Tibial artery (tissue), 4 donors: ENCODE measurements around the gene CYP3A5.
"Not testable (repeated sequence)": the region's sequence is repeated elsewhere in the genome, so short reads cannot be mapped to it uniquely, and the experiment has no call there.

ENCODE experiments used
- DNase-seq, 2 donors: peaks; one replicate each; pipeline ENCODE4 v3.0.0-alpha.2; 2019
- H3K27ac ChIP-seq, 2 donors: fragments of 200-600 bp; sonication (generic) in 1 of 2; 1 replicate in 1 of 2; 2 replicates in 1 of 2; pipeline ENCODE4 v1.5.1; 2018 to 2019; ENCODE audit warnings: mild to moderate bottlenecking in 1 of 2
- H3K27me3 ChIP-seq, 2 donors: fragments of 200-600 bp; sonication (generic) in 1 of 2; one replicate each; pipeline versions ENCODE4 v1.5.1 to v1.6.0; 2016 to 2019
- H3K36me3 ChIP-seq, 3 donors: fragments of 200-600 bp; sonication (generic) in 2 of 3; one replicate each; pipeline ENCODE4 v1.5.1; 2016 to 2019; ENCODE audit warnings: mild to moderate bottlenecking in 2 of 3
- H3K4me1 ChIP-seq, 4 donors: fragments of 200-600 bp; sonication (generic) in 2 of 4; 1 replicate in 3 of 4; 2 replicates in 1 of 4; pipeline ENCODE4 v1.5.1; 2016 to 2019
- H3K4me3 ChIP-seq, 2 donors: fragments of 200-600 bp; sonication (generic) in 1 of 2; 1 replicate in 1 of 2; 2 replicates in 1 of 2; pipeline ENCODE4 v1.5.1; 2018 to 2019; ENCODE audit warnings: mild to moderate bottlenecking in 2 of 2
- H3K9me3 ChIP-seq, 3 donors: fragments of 200-600 bp; sonication (generic) in 1 of 3; one replicate each; pipeline ENCODE4 v1.5.1; 2016 to 2019
- intact Hi-C: fragments of 100-400 bp; cut with DNase I; formaldehyde crosslinking; loops from one replicate; pipeline ENCODE4 v1.15.0; 2023; ENCODE audit warnings: low total_unique reads
- TF ChIP-seq, protein P1 (sequence below), 2 experiments: fragments of 200-600 bp in 1 of 2; fragments of 450-650 bp in 1 of 2; IDR thresholded peaks; one replicate each; pipeline ENCODE4 v1.5.1; 2017 to 2019; ENCODE audit warnings: antibody characterized with exemption in 2 of 2, mild to moderate bottlenecking in 1 of 2, moderate library complexity in 1 of 2

The CYP3A5 gene

DNA sequence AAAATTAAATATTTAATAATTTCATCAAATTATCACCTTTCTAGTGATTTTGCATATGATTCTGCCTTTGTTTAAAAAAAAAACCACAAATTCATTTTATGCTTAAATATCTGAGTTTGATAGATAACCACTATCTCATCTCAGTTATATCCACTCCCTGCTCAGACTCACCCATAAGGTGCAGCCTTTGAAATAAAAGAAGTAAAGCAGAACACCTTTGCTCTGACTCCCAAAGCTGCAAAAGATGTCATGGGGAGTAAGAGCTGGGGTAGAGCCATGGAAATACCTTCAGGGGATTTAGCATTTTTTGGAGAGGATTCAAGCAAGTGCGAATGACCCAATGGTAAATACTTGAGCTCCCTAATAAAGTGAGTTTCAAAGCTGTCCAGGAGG lies 15.1 kb upstream of the CYP3A5 start:
- DNase-seq: no peak
- peaks cover 0 to 9% (median 0%) of the 10 kb centered on the region in 3 donors for H3K9me3 ChIP-seq
- intact Hi-C loops: no loop called here
- no peak overlapping the region for H3K27ac ChIP-seq
- H3K4me1 ChIP-seq: no peaks in the 10 kb centered on the region
- H3K27me3 ChIP-seq: no peaks in the 10 kb centered on the region
- no peaks in the 10 kb centered on the region for H3K36me3 ChIP-seq
- no peak overlapping the region for H3K4me3 ChIP-seq
- TF ChIP-seq, protein P1, sequence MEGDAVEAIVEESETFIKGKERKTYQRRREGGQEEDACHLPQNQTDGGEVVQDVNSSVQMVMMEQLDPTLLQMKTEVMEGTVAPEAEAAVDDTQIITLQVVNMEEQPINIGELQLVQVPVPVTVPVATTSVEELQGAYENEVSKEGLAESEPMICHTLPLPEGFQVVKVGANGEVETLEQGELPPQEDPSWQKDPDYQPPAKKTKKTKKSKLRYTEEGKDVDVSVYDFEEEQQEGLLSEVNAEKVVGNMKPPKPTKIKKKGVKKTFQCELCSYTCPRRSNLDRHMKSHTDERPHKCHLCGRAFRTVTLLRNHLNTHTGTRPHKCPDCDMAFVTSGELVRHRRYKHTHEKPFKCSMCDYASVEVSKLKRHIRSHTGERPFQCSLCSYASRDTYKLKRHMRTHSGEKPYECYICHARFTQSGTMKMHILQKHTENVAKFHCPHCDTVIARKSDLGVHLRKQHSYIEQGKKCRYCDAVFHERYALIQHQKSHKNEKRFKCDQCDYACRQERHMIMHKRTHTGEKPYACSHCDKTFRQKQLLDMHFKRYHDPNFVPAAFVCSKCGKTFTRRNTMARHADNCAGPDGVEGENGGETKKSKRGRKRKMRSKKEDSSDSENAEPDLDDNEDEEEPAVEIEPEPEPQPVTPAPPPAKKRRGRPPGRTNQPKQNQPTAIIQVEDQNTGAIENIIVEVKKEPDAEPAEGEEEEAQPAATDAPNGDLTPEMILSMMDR (IDR thresholded peaks at IDR 0.05): no peak

DNA sequence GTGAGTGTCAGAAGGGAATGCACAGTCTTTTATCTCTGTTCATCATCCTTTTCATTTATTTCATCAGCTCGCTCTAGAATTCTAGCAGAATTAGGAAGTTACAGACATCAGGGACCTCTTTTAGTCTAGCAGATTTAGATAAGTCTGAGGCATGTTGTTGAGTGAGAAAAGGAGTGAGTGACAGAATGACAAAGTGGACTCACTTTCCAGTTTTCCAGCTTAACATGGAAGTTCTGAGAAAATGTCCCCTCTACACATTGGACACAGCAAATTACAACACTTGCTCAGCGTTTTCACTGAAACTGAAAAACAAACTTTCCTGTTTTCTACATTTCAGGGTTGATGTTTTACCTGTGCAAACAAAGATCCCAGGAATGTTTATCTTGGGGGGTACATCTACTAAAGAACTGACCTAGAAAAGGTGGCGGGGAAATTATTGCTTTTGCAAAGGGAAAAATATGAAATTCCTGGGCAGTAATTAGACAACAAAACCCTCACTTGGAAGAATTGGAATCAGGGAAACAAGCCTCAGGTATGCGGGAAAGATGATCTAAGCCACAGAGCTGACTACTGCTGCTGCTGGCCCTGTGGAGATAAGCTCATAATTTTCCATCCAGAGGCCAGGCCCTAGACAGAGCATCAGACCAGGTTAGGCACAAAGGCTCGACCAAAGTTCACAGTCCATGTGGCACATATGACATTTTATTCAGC lies 14.6 kb upstream of the CYP3A5 start:
- H3K9me3 ChIP-seq: peaks cover 0 to 9% (median 0%) of the 10 kb centered on the region in 3 donors
- H3K4me1 ChIP-seq: no peaks in the 10 kb centered on the region
- intact Hi-C loops: no loop called here
- no peak overlapping the region for H3K27ac ChIP-seq
- DNase-seq: no peak
- no peaks in the 10 kb centered on the region for H3K36me3 ChIP-seq
- H3K4me3 ChIP-seq: no peak overlapping the region
- TF ChIP-seq, protein P1 (IDR thresholded peaks at IDR 0.05): no peak
- no peaks in the 10 kb centered on the region for H3K27me3 ChIP-seq

GRCh38 chr7:99693427-99694200 lies 13.8 kb upstream of the CYP3A5 start:
- Histone ChIP-seq H3K9me3 (peaks cover 0 to 9% (median 0%) of the 10 kb centered on the region in 3 donors), H3K27me3 (no peaks in the 10 kb centered on the region), H3K4me3 (no peak overlapping the region), H3K4me1 (no peaks in the 10 kb centered on the region), H3K27ac (no peak overlapping the region), H3K36me3 (no peaks in the 10 kb centered on the region)
- intact Hi-C loops: no loop called here
- TF ChIP-seq, protein P1 (IDR thresholded peaks at IDR 0.05): no peak
- no peak for DNase-seq

DNA sequence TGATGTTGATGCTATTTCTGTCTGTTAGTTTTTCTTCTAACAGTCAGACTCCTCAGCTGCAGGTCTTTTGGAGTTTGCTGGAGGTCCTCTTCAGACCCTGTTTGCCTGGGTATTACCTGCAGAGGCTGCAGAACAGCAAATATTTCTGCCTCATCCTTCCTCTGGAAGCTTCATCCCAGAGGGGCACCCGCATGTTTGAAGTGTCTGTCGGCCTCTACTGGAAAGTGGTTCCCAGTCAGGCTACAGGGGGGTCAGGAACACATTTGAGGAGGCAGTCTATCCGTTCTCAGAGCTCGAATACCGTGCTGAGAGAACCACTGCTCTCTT lies 13.3 kb upstream of the CYP3A5 start:
- no peak for DNase-seq
- Histone ChIP-seq H3K27me3 (no peaks in the 10 kb centered on the region), H3K4me1 (no peaks in the 10 kb centered on the region), H3K4me3 (no peak overlapping the region), H3K9me3 (peaks cover 0 to 9% (median 0%) of the 10 kb centered on the region in 3 donors), H3K36me3 (no peaks in the 10 kb centered on the region), H3K27ac (no peak overlapping the region)
- TF ChIP-seq, protein P1 (IDR thresholded peaks at IDR 0.05): no peak
- intact Hi-C loops: no loop called here

DNA sequence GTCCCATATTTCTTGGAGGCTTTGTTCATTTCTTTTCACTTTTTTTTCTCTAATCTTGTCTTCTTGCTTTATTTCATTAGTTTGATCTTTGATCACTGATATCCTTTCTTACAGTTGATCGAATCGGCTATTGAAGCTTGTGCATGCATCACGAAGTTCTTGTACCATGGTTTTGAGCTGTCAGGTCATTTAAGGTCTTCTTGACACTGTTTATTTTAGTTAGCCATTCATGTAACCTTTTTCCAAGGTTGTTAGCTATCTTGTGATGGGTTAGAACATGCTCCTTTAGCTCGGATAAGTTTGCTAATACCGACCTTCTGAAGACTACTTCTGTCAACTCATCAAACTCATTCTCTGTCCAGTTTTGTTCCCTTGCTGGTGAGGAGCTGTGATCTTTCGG lies 12.8 kb upstream of the CYP3A5 start:
- intact Hi-C loops, DNase-seq, H3K27me3 ChIP-seq, H3K9me3 ChIP-seq, H3K27ac ChIP-seq, H3K4me1 ChIP-seq, H3K36me3 ChIP-seq, H3K4me3 ChIP-seq: not testable (repeated sequence)

- H3K4me3 ChIP-seq, intact Hi-C loops, H3K36me3 ChIP-seq, H3K27ac ChIP-seq, H3K9me3 ChIP-seq, DNase-seq, H3K27me3 ChIP-seq, H3K4me1 ChIP-seq: not testable (repeated sequence)
Observed at GRCh38 chr7:99691658-99692057, 11.9 kb upstream of the CYP3A5 start.

GRCh38 chr7:99690918-99691317 lies 11.1 kb upstream of the CYP3A5 start:
- H3K9me3 ChIP-seq, H3K4me3 ChIP-seq, H3K4me1 ChIP-seq, H3K36me3 ChIP-seq, H3K27me3 ChIP-seq, DNase-seq, H3K27ac ChIP-seq, intact Hi-C loops: not testable (repeated sequence)

DNA sequence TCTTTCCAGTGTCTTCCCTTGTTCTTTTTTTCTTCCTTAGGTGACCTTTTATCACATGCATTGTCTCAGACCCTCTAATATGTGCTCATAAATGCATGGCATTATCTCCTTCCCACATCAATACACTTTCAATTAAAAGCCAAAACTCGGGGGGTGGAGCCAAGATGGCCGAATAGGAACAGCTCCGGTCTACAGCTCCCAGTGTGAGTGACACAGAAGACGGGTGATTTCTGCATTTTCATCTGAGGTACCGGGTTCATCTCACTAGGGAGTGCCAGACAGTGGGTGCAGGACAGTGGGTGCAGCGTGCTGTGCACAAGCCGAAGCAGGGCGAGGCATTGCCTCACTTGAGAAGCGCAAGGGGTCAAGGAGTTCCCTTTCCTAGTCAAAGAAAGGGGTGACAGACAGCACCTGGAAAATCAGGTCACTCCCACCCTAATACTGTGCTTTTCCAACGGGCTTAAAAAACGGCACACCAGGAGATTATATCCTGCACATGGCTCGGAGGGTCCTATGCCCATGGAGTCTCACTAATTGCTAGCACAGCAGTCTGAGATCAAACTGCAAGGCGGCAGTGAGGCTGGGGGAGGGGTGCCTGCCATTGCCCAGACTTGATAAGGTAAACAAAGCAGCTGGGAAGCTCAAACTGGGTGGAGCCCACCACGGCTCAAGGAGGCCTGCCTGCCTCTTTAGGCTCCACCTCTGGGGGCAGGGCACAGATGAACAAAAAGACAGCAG lies 6.2 kb upstream of the CYP3A5 start:
- H3K27me3 ChIP-seq, intact Hi-C loops, H3K9me3 ChIP-seq, H3K36me3 ChIP-seq, H3K4me1 ChIP-seq, DNase-seq, H3K4me3 ChIP-seq, H3K27ac ChIP-seq: not testable (repeated sequence)
